HepG2 (cell line): ENCODE results near the gene ADGRF5. TPM values are rescaled to one million over a fixed set of nuclear protein-coding genes. Genes with fewer than 3 reads are reported as not detected.

Experiments used
- ASH2L ChIP-seq: fragments of 300-600, 200-600 bp; sonication (generic); IDR thresholded peaks from 2 replicates; pipeline ENCODE4 v1.7.0; 2017; ENCODE audit warnings: low read depth, mild to moderate bottlenecking, moderate library complexity, mixed read lengths, low read length; ENCODE audit not compliant: insufficient read length
- ATF7-NPFF ChIP-seq: sonication (generic); formaldehyde crosslinking; IDR thresholded peaks from 2 replicates; pipeline ENCODE4 v1.8.1; 2023; ENCODE audit warnings: mild to moderate bottlenecking, low read depth, missing genetic modification reagents, moderate library complexity
- ATM ChIP-seq: fragments of 450-650 bp; IDR thresholded peaks from 2 replicates; pipeline ENCODE4 v1.7.1; 2017; ENCODE audit warnings: mild to moderate bottlenecking, borderline replicate concordance
- FOXC1 ChIP-seq: sonication (generic); formaldehyde crosslinking; IDR thresholded peaks from 2 replicates; pipeline ENCODE4 v1.8.0; 2022; ENCODE audit warnings: mild to moderate bottlenecking, missing genetic modification reagents, borderline replicate concordance
- FOXK2 ChIP-seq: fragments of 450-650 bp; IDR thresholded peaks from 2 replicates; pipeline ENCODE4 v1.6.1; 2016
- GFI1 ChIP-seq: sonication (generic); formaldehyde crosslinking; IDR thresholded peaks from 2 replicates; pipeline ENCODE4 v1.5.0; 2020; ENCODE audit warnings: missing genetic modification reagents, mild to moderate bottlenecking, borderline replicate concordance
- ONECUT2 ChIP-seq: sonication (generic); formaldehyde crosslinking; IDR thresholded peaks from 2 replicates; pipeline ENCODE4 v1.4.0; 2020; ENCODE audit warnings: missing genetic modification reagents
- POLR2G ChIP-seq: fragments of 200-400 bp; formaldehyde crosslinking; IDR thresholded peaks from 2 replicates; pipeline ENCODE4 v1.6.1; 2018; ENCODE audit warnings: mild to moderate bottlenecking, low read depth, low read length, moderate library complexity
- RFX3 ChIP-seq: IDR thresholded peaks from 2 replicates; pipeline ENCODE4 v1.6.1; 2016; ENCODE audit warnings: missing biosample characterization, missing genetic modification reagents
- RORA ChIP-seq: sonication (generic); formaldehyde crosslinking; IDR thresholded peaks from 2 replicates; pipeline ENCODE4 v1.5.0; 2020; ENCODE audit warnings: mild to moderate bottlenecking, missing genetic modification reagents, moderate library complexity
- RXRB ChIP-seq: IDR thresholded peaks from 2 replicates; pipeline ENCODE4 v1.6.1; 2016; ENCODE audit warnings: borderline replicate concordance, missing genetic modification reagents, missing compliant biosample characterization
- SOX5 ChIP-seq: IDR thresholded peaks from 2 replicates; pipeline ENCODE4 v1.6.1; 2016; ENCODE audit warnings: borderline replicate concordance
- TFDP2 ChIP-seq: sonication (generic); formaldehyde crosslinking; IDR thresholded peaks from 2 replicates; pipeline ENCODE4 v1.4.0; 2020; ENCODE audit warnings: missing genetic modification reagents
- TOE1 ChIP-seq: sonication (generic); formaldehyde crosslinking; IDR thresholded peaks from 2 replicates; pipeline ENCODE4 v1.4.0; 2020; ENCODE audit warnings: mild to moderate bottlenecking, missing genetic modification reagents
- ZMYM2 ChIP-seq: sonication (generic); formaldehyde crosslinking; IDR thresholded peaks from 2 replicates; pipeline ENCODE4 v1.8.0; 2022; ENCODE audit warnings: mild to moderate bottlenecking, missing genetic modification reagents
- ZNF24 ChIP-seq: fragments of 450-650 bp; IDR thresholded peaks from 2 replicates; pipeline ENCODE4 v1.6.1; 2017; ENCODE audit warnings: antibody characterized with exemption, mild to moderate bottlenecking
- ZNF383 ChIP-seq: sonication (generic); formaldehyde crosslinking; IDR thresholded peaks from 2 replicates; pipeline ENCODE4 v1.4.0; 2020; ENCODE audit warnings: missing genetic modification reagents, mild to moderate bottlenecking, borderline replicate concordance
- ZNF574 ChIP-seq: sonication (generic); formaldehyde crosslinking; IDR thresholded peaks from 2 replicates; pipeline ENCODE4 v1.4.0; 2020; ENCODE audit warnings: missing genetic modification reagents
- ZNF678 ChIP-seq: sonication (generic); formaldehyde crosslinking; IDR thresholded peaks from 2 replicates; pipeline ENCODE4 v1.4.0; 2020; ENCODE audit warnings: mild to moderate bottlenecking, missing genetic modification reagents
- ZNF780A ChIP-seq: sonication (generic); formaldehyde crosslinking; IDR thresholded peaks from 2 replicates; pipeline ENCODE4 v1.8.0; 2022; ENCODE audit warnings: mild to moderate bottlenecking, missing genetic modification reagents, moderate library complexity
- polyA plus RNA-seq, 8 experiments: library from polyadenylated mRNA; depleted of rRNA in 3 of 8; stranded (reverse) in 7 of 8; unstranded in 1 of 8; fragments of >200 nt; fragmentation: Illumina TruSeq in 4 of 8; extraction: Trizol in 4 of 8; gene quantifications; 2 replicates each; pipeline versions ENCODE4 v1.2.1 to v1.2.3, GENCODE V29; 2011 to 2016; ENCODE audit warnings: low read depth in 4 of 8, missing spikeins in 1 of 8, mixed read lengths in 1 of 8; ENCODE audit not compliant: insufficient read depth in 1 of 8
- total RNA-seq, 5 experiments: library from RNA; depleted of rRNA; stranded (reverse); fragments of >200 nt; fragmentation: Illumina TruSeq; extraction: Trizol; gene quantifications; 2 replicates each; pipeline ENCODE4 v1.2.3, GENCODE V29; 2016; ENCODE audit warnings: low read depth in 1 of 5
- TF ChIP-seq, protein P1 (sequence below): sonication (generic); formaldehyde crosslinking; IDR thresholded peaks from 2 replicates; pipeline ENCODE4 v1.5.0; 2020; ENCODE audit warnings: missing genetic modification reagents, mild to moderate bottlenecking, borderline replicate concordance
- TF ChIP-seq, protein P2 (sequence below): sonication (generic); formaldehyde crosslinking; IDR thresholded peaks from 2 replicates; pipeline ENCODE4 v1.4.0; 2020; ENCODE audit warnings: missing genetic modification reagents
- TF ChIP-seq, protein P3 (sequence below): sonication (generic); formaldehyde crosslinking; IDR thresholded peaks from 2 replicates; pipeline ENCODE4 v1.9.0; 2022; ENCODE audit warnings: low read depth, missing genetic modification reagents

Gene ADGRF5
- total and polyA plus RNA-seq, 2 of the 13 experiments (the other 11 are each of a cell fraction or from before 2014, with no cell fraction given) = not detected

DNA sequence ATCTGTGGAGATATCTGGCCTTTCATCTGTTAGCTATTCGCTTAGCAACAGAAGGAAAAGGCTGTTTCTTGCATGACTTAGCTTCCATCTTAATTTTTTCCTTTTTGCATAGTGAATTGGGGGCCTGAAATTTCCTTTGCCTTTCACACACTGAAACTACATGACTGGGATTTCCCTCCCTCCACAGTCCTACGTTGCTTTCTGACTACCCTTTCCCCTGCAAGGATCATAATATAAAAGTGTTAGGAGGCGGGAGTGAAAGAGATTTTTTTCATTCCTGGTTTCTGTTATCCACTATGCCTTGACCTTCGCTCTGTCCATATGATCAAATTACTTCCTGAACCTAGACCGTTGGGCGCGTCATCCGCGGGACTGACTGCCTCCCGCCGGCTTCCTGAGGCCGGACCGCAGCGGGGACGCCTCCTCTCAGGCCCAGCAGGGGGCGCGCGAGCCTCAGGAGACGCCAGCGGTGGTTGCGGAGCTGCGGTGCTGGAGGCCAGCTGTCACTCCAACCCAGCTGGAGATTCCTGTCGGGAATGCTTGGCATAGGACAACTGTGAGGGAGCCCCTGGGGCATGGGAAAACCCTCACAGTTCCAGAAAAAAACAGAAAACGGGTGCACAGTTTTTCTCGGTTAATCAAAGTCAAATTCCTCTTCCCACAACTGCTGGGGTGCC lies 72.9 kb downstream of the ADGRF5 start (continued):
- TF ChIP-seq ZNF678 (CRISPR knock-in tag) (no peak), ONECUT2 (no peak), ATF7-NPFF (peak; percentile 54; the same call in 1 of the 2 replicates), FOXC1 (CRISPR knock-in tag) (peak; percentile 79; the same call in 1 of the 2 replicates), ZNF383 (CRISPR knock-in tag) (peak; percentile 94; the same call in 1 of the 2 replicates), GFI1 (no peak), ZNF24 (no peak), POLR2G (no peak), FOXK2 (no peak), ATM (no peak), ZNF780A (no peak), SOX5 (CRISPR knock-in tag) (no peak; the same call in 1 of the 2 replicates), ASH2L (no peak), RFX3 (CRISPR knock-in tag) (no peak), RORA (CRISPR knock-in tag) (no peak), ZMYM2 (CRISPR knock-in tag) (no peak), ZNF574 (peak; percentile 57; the same call in 1 of the 2 replicates), TFDP2 (CRISPR knock-in tag) (peak; percentile 45; the same call in 1 of the 2 replicates), TOE1 (CRISPR knock-in tag) (no peak), RXRB (CRISPR knock-in tag) (peak; percentile 46)
- TF ChIP-seq, protein P1, sequence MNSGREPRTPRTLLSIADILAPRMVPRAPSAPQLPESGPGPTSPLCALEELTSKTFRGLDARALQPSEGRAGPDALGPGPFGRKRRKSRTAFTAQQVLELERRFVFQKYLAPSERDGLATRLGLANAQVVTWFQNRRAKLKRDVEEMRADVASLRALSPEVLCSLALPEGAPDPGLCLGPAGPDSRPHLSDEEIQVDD (CRISPR knock-in tag) = no peak
- TF ChIP-seq, protein P2, sequence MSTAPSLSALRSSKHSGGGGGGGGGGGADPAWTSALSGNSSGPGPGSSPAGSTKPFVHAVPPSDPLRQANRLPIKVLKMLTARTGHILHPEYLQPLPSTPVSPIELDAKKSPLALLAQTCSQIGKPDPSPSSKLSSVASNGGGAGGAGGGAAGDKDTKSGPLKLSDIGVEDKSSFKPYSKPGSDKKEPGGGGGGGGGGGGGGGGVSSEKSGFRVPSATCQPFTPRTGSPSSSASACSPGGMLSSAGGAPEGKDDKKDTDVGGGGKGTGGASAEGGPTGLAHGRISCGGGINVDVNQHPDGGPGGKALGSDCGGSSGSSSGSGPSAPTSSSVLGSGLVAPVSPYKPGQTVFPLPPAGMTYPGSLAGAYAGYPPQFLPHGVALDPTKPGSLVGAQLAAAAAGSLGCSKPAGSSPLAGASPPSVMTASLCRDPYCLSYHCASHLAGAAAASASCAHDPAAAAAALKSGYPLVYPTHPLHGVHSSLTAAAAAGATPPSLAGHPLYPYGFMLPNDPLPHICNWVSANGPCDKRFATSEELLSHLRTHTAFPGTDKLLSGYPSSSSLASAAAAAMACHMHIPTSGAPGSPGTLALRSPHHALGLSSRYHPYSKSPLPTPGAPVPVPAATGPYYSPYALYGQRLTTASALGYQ (CRISPR knock-in tag) = no peak
- TF ChIP-seq, protein P3, sequence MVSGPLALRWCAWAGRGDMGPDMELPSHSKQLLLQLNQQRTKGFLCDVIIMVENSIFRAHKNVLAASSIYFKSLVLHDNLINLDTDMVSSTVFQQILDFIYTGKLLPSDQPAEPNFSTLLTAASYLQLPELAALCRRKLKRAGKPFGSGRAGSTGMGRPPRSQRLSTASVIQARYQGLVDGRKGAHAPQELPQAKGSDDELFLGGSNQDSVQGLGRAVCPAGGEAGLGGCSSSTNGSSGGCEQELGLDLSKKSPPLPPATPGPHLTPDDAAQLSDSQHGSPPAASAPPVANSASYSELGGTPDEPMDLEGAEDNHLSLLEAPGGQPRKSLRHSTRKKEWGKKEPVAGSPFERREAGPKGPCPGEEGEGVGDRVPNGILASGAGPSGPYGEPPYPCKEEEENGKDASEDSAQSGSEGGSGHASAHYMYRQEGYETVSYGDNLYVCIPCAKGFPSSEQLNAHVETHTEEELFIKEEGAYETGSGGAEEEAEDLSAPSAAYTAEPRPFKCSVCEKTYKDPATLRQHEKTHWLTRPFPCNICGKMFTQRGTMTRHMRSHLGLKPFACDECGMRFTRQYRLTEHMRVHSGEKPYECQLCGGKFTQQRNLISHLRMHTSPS = no peak
